Stomach smooth muscle (tissue), 2 donors: ENCODE results near the gene REXO4.

Experiments
- H3K27ac ChIP-seq: one replicate; pipeline ENCODE4 v1.7.0; 2013; ENCODE audit warnings: mild to moderate bottlenecking, low read length, inconsistent platforms
- H3K27me3 ChIP-seq, 2 donors: one replicate each; pipeline ENCODE4 v1.7.0; 2013; ENCODE audit warnings: low read length in 2 of 2; ENCODE audit not compliant: insufficient read depth in 2 of 2, control insufficient read depth in 1 of 2
- H3K36me3 ChIP-seq, 2 donors: one replicate each; pipeline ENCODE4 v1.7.0; 2013; ENCODE audit warnings: low read length in 2 of 2; ENCODE audit not compliant: control insufficient read depth in 2 of 2, insufficient read depth in 2 of 2
- H3K4me1 ChIP-seq: one replicate; pipeline ENCODE4 v1.7.0; 2013; ENCODE audit warnings: low read length; ENCODE audit not compliant: control insufficient read depth, insufficient read depth
- H3K4me3 ChIP-seq, 2 donors: one replicate each; pipeline ENCODE4 v1.7.0; 2013; ENCODE audit warnings: low read length in 2 of 2
- H3K9ac ChIP-seq, 2 donors: one replicate each; pipeline ENCODE4 v1.7.0; 2013; ENCODE audit warnings: low read length in 2 of 2, mild to moderate bottlenecking in 1 of 2
- H3K9me3 ChIP-seq, 2 donors: one replicate each; pipeline ENCODE4 v1.7.0; 2013; ENCODE audit warnings: low read length in 2 of 2; ENCODE audit not compliant: control insufficient read depth in 2 of 2
- donor health status: healthy.
- donor health status: Pancreatic carcinoma.

Gene REXO4

GRCh38 chr9:133367221-133367620, 50.6 kb downstream of the REXO4 start:
- Histone ChIP-seq H3K4me1 (peaks cover 40% of the 10 kb centered on the region), H3K4me3 (no peak overlapping the region), H3K27ac (no peak overlapping the region), H3K9ac (no peak overlapping the region), H3K36me3 (peaks cover 45 to 54% of the 10 kb centered on the region in 2 donors), H3K27me3 (no peaks in the 10 kb centered on the region), H3K9me3 (no peaks in the 10 kb centered on the region)

- H3K4me1 ChIP-seq: peaks cover 32% of the 10 kb centered on the region
- H3K4me3 ChIP-seq: no peak overlapping the region
- no peak overlapping the region for H3K9ac ChIP-seq
- H3K27ac ChIP-seq: no peak overlapping the region
- peaks cover 52 to 61% of the 10 kb centered on the region in 2 donors for H3K36me3 ChIP-seq
- H3K9me3 ChIP-seq: no peaks in the 10 kb centered on the region
- H3K27me3 ChIP-seq: no peaks in the 10 kb centered on the region
Measured at GRCh38 chr9:133366435-133366834, 51.4 kb downstream of the REXO4 start.

- Histone ChIP-seq H3K27ac (no peak overlapping the region), H3K27me3 (no peaks in the 10 kb centered on the region), H3K36me3 (peaks cover 54 to 65% of the 10 kb centered on the region in 2 donors), H3K9me3 (no peaks in the 10 kb centered on the region), H3K9ac (no peak overlapping the region), H3K4me1 (peaks cover 8% of the 10 kb centered on the region), H3K4me3 (no peak overlapping the region)
Measured at GRCh38 chr9:133362359-133363044, 55.3 kb downstream of the REXO4 start.

- Histone ChIP-seq H3K4me1 (peaks cover 15% of the 10 kb centered on the region), H3K9ac (no peak overlapping the region), H3K9me3 (no peaks in the 10 kb centered on the region), H3K27me3 (no peaks in the 10 kb centered on the region), H3K27ac (no peak overlapping the region), H3K36me3 (peaks cover 49 to 57% of the 10 kb centered on the region in 2 donors), H3K4me3 (no peak overlapping the region)
Measured at GRCh38 chr9:133361507-133362092, 56.2 kb downstream of the REXO4 start.

- peaks cover 42 to 48% of the 10 kb centered on the region in 2 donors for H3K36me3 ChIP-seq
Measured at GRCh38 chr9:133360400-133361393, 57.1 kb downstream of the REXO4 start.

GRCh38 chr9:133359399-133360175, 58.2 kb downstream of the REXO4 start:
- H3K4me3 ChIP-seq: no peak overlapping the region
- H3K9me3 ChIP-seq: no peaks in the 10 kb centered on the region
- H3K27me3 ChIP-seq: no peaks in the 10 kb centered on the region
- no peak overlapping the region for H3K9ac ChIP-seq
- peaks cover 26% of the 10 kb centered on the region for H3K4me1 ChIP-seq
- H3K27ac ChIP-seq: no peak overlapping the region
- peaks cover 31 to 39% of the 10 kb centered on the region in 2 donors for H3K36me3 ChIP-seq

More at GRCh38 chr9:133360400-133361393, 57.1 kb downstream of the REXO4 start:
- no peaks in the 10 kb centered on the region for H3K9me3 ChIP-seq
- peaks cover 18% of the 10 kb centered on the region for H3K4me1 ChIP-seq
- no peaks in the 10 kb centered on the region for H3K27me3 ChIP-seq
- no peak overlapping the region for H3K27ac ChIP-seq
- no peak overlapping the region for H3K4me3 ChIP-seq
- H3K9ac ChIP-seq: no peak overlapping the region

GRCh38 chr9:133357656-133358055, 60.2 kb downstream of the REXO4 start:
- Histone ChIP-seq H3K27ac (no peak overlapping the region), H3K9ac (no peak overlapping the region), H3K9me3 (no peaks in the 10 kb centered on the region), H3K27me3 (no peaks in the 10 kb centered on the region), H3K4me1 (peaks cover 26% of the 10 kb centered on the region), H3K4me3 (peak overlapping the region; percentile 8 to 85), H3K36me3 (peaks cover 21 to 29% of the 10 kb centered on the region in 2 donors)

GRCh38 chr9:133356391-133357091, 61.3 kb downstream of the REXO4 start, which contains the start of the genes SURF1 and SURF2:
TSS of gene SURF1 (minus strand) at chr9:133356487. CDS start at chr9:133356453, 34 bp downstream.
TSS of gene SURF2 (plus strand) at chr9:133356550. CDS start at chr9:133356593, 43 bp downstream.
- H3K36me3 ChIP-seq: peaks cover 24 to 31% of the 10 kb centered on the region in 2 donors
- H3K4me1 ChIP-seq: peaks cover 30% of the 10 kb centered on the region
- H3K27ac ChIP-seq: peak within 1 kb of the TSS; percentile 46
- no peaks in the 10 kb centered on the region for H3K27me3 ChIP-seq
- peak within 1 kb of the TSS; percentile 64 to 82 for H3K9ac ChIP-seq
- peak within 1 kb of the TSS; percentile 75 to 85 for H3K4me3 ChIP-seq
- no peaks in the 10 kb centered on the region for H3K9me3 ChIP-seq
